ENCODE data around the gene ZNF467. TPM values are rescaled to one million over a fixed set of nuclear protein-coding genes. Genes with fewer than 3 reads are reported as not detected.

ZNF467 gene
- total RNA-seq, 1 experiment from 2014 or later = 11.3 TPM

DNA sequence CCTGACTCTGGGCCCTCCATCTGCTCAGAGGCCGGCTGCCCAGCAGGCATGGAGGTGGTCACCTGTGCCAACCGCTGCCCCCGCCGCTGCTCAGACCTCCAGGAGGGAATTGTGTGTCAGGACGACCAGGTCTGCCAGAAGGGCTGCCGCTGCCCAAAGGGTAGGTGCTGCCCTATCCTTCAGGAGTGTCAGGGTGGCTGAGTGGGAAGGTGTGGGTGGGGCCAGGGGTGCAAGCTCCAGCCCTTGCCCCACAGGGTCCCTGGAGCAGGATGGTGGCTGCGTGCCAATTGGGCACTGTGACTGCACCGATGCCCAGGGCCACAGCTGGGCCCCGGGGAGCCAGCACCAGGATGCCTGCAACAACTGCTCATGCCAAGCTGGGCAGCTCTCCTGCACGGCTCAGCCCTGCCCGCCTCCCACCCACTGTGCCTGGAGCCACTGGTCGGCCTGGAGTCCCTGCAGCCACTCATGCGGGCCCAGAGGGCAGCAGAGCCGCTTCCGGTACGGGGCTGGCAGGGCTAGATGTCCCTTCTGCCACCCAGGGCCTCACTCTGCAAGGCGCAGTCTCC lies 47.3 kb upstream of the ZNF467 start (continued):
- no peak for TF ChIP-seq SIN3A (IDR thresholded peaks at IDR 0.05; ENCODE audit: low read depth)

DNA sequence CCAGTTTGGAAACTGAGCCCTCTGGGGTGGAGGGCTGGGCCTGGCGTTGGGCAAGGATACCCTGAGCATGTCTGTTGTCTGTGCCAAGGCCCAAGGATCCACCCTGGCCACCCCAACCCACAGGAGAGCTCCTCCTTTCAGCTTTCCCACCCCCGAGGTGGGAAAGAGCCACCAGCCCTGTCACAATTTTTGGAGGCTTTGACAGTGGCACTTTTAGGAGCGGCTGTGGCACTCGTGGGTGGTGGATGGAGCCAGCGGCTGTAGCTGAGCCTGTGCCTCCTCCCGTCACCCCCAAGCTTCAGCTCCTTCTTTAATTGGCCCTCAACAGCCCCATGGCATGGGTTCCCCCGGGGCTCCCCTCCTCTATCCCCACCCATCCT lies 46.6 kb upstream of the ZNF467 start:
- ChIA-PET POLR2A (no interaction called here), RAD21 (ENCODE audit: low non-redundant PET in 1 of 2, low total read pairs in 2 of 2, uncharacterized antibody in 2 of 2, unreplicated experiment in 2 of 2) (no interaction called here), CTCF (no interaction called here)
- Histone ChIP-seq H2AFZ (ENCODE audit: low read depth, low read length, poor library complexity, severe bottlenecking) (no peak overlapping the region), H3K79me2 (ENCODE audit: insufficient read depth, low read length) (no peaks in the 10 kb centered on the region), H3K27me3 (ENCODE audit: insufficient read depth, low read length) (no peaks in the 10 kb centered on the region), H3K9me2 (ENCODE audit: insufficient read depth) (no peaks in the 10 kb centered on the region), H3K4me2 (ENCODE audit: low read length) (no peak overlapping the region), H3K4me3 (replicated peaks in 1 of 2; ENCODE audit: low read depth in 1 of 2, low read length in 2 of 2) (no peak overlapping the region), H3K9ac (ENCODE audit: low read length) (no peak overlapping the region), H4K20me1 (ENCODE audit: insufficient read depth) (no peaks in the 10 kb centered on the region), H3K36me3 (ENCODE audit: control insufficient read depth in 1 of 2, insufficient read depth in 2 of 2, low read length in 2 of 2) (no peaks in the 10 kb centered on the region), H3K4me1 (ENCODE audit: control insufficient read depth in 1 of 2, insufficient read depth in 2 of 2, low read length in 2 of 2) (no peaks in the 10 kb centered on the region), H3K9me3 (ENCODE audit: control insufficient read depth in 1 of 2, insufficient read depth in 1 of 2, low read depth in 1 of 2, low read length in 2 of 2) (no peaks in the 10 kb centered on the region), H3K27ac (ENCODE audit: low read depth, low read length) (no peak overlapping the region)
- ATAC-seq (no peak), DNase-seq (ENCODE audit: low read depth, low spot score) (no peak)
- intact Hi-C loops (cut with micrococcal nuclease) = no loop called here
- BruUV-seq (replicated peaks) = no TSS peak
- TF ChIP-seq, protein P1, sequence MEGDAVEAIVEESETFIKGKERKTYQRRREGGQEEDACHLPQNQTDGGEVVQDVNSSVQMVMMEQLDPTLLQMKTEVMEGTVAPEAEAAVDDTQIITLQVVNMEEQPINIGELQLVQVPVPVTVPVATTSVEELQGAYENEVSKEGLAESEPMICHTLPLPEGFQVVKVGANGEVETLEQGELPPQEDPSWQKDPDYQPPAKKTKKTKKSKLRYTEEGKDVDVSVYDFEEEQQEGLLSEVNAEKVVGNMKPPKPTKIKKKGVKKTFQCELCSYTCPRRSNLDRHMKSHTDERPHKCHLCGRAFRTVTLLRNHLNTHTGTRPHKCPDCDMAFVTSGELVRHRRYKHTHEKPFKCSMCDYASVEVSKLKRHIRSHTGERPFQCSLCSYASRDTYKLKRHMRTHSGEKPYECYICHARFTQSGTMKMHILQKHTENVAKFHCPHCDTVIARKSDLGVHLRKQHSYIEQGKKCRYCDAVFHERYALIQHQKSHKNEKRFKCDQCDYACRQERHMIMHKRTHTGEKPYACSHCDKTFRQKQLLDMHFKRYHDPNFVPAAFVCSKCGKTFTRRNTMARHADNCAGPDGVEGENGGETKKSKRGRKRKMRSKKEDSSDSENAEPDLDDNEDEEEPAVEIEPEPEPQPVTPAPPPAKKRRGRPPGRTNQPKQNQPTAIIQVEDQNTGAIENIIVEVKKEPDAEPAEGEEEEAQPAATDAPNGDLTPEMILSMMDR (IDR thresholded peaks at IDR 0.05 in 2 of 3, conservative IDR thresholded peaks at IDR 0.05 in 1 of 3; ENCODE audit: borderline replicate concordance in 1 of 3, insufficient read depth in 1 of 3, low read depth in 2 of 3, low read length in 2 of 3) = no peak
- TF ChIP-seq YY1 (IDR thresholded peaks at IDR 0.05; ENCODE audit: extremely low read depth, insufficient replicate concordance, low read depth, low read length) (no peak), ZNF274 (IDR thresholded peaks at IDR 0.05; ENCODE audit: low read depth, low read length) (no peak), CBX3 (IDR thresholded peaks at IDR 0.05; ENCODE audit: low read depth) (no peak), SP1 (IDR thresholded peaks at IDR 0.05; ENCODE audit: low read depth) (no peak), POLR2A (IDR thresholded peaks at IDR 0.05; ENCODE audit: borderline replicate concordance, extremely low read depth, insufficient read depth, insufficient read length) (no peak), ZFX (IDR thresholded peaks at IDR 0.05) (no peak), SIN3A (IDR thresholded peaks at IDR 0.05; ENCODE audit: low read depth) (no peak), FOSL1 (IDR thresholded peaks at IDR 0.05; ENCODE audit: low read depth) (no peak), EZH2phosphoT487 (IDR thresholded peaks at IDR 0.05; ENCODE audit: borderline replicate concordance) (no peak), POLR2AphosphoS5 (IDR thresholded peaks at IDR 0.05; ENCODE audit: low read depth, low read length) (no peak), JUND (IDR thresholded peaks at IDR 0.05) (no peak)
- TF ChIP-seq, protein P2, sequence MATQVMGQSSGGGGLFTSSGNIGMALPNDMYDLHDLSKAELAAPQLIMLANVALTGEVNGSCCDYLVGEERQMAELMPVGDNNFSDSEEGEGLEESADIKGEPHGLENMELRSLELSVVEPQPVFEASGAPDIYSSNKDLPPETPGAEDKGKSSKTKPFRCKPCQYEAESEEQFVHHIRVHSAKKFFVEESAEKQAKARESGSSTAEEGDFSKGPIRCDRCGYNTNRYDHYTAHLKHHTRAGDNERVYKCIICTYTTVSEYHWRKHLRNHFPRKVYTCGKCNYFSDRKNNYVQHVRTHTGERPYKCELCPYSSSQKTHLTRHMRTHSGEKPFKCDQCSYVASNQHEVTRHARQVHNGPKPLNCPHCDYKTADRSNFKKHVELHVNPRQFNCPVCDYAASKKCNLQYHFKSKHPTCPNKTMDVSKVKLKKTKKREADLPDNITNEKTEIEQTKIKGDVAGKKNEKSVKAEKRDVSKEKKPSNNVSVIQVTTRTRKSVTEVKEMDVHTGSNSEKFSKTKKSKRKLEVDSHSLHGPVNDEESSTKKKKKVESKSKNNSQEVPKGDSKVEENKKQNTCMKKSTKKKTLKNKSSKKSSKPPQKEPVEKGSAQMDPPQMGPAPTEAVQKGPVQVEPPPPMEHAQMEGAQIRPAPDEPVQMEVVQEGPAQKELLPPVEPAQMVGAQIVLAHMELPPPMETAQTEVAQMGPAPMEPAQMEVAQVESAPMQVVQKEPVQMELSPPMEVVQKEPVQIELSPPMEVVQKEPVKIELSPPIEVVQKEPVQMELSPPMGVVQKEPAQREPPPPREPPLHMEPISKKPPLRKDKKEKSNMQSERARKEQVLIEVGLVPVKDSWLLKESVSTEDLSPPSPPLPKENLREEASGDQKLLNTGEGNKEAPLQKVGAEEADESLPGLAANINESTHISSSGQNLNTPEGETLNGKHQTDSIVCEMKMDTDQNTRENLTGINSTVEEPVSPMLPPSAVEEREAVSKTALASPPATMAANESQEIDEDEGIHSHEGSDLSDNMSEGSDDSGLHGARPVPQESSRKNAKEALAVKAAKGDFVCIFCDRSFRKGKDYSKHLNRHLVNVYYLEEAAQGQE (IDR thresholded peaks at IDR 0.05; ENCODE audit: low read depth) = no peak
- TF ChIP-seq, protein P3, sequence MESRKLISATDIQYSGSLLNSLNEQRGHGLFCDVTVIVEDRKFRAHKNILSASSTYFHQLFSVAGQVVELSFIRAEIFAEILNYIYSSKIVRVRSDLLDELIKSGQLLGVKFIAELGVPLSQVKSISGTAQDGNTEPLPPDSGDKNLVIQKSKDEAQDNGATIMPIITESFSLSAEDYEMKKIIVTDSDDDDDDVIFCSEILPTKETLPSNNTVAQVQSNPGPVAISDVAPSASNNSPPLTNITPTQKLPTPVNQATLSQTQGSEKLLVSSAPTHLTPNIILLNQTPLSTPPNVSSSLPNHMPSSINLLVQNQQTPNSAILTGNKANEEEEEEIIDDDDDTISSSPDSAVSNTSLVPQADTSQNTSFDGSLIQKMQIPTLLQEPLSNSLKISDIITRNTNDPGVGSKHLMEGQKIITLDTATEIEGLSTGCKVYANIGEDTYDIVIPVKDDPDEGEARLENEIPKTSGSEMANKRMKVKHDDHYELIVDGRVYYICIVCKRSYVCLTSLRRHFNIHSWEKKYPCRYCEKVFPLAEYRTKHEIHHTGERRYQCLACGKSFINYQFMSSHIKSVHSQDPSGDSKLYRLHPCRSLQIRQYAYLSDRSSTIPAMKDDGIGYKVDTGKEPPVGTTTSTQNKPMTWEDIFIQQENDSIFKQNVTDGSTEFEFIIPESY (IDR thresholded peaks at IDR 0.05; ENCODE audit: extremely low read depth, insufficient replicate concordance, low read length) = no peak

Measured in HCT116 (cell line).